GM18507 (cell line): ENCODE results near the gene ST7.

Experiments used
- DNase-seq: peaks from one replicate; pipeline ENCODE4 v3.0.0; 2011; ENCODE audit warnings: low read depth; ENCODE audit not compliant: insufficient read length; ENCODE audit errors: extremely low spot score
- FAIRE-seq: peaks from 2 replicates; lab custom pipeline; 2011; peaks lifted over from hg19 to GRCh38; lab: Jason Lieb, UNC

The ST7 gene

GRCh38 chr7:117134889-117135552 is 181.7 kb downstream of the ST7 start:
- DNase-seq = no peak

GRCh38 chr7:117135553-117135891 is 182.2 kb downstream of the ST7 start:
- DNase-seq = no peak
- FAIRE-seq = no peak

More at GRCh38 chr7:117134889-117135552, 181.7 kb downstream of the ST7 start:
- peak; percentile 75 for FAIRE-seq

GRCh38 chr7:117137868-117138267 is 184.6 kb downstream of the ST7 start:
- FAIRE-seq (no peak), DNase-seq (no peak)

GRCh38 chr7:117138495-117138894 is 185.2 kb downstream of the ST7 start:
- no peak for FAIRE-seq
- DNase-seq = no peak

GRCh38 chr7:117138981-117139380 is 185.7 kb downstream of the ST7 start:
- FAIRE-seq (no peak), DNase-seq (no peak)

GRCh38 chr7:117139397-117139984 is 186.2 kb downstream of the ST7 start:
- FAIRE-seq = no peak

GRCh38 chr7:117140921-117141320 is 187.6 kb downstream of the ST7 start:
- FAIRE-seq = no peak
- DNase-seq = no peak

More at GRCh38 chr7:117139397-117139984, 186.2 kb downstream of the ST7 start:
- DNase-seq = no peak

- DNase-seq (no peak), FAIRE-seq (no peak)
Observed at GRCh38 chr7:117143066-117143465, 189.8 kb downstream of the ST7 start.

GRCh38 chr7:117143580-117143979 is 190.3 kb downstream of the ST7 start:
- no peak for DNase-seq
- no peak for FAIRE-seq

GRCh38 chr7:117145333-117145732 is 192.0 kb downstream of the ST7 start:
- no peak for DNase-seq
- FAIRE-seq = no peak

GRCh38 chr7:117146059-117146458 is 192.8 kb downstream of the ST7 start:
- FAIRE-seq = no peak
- DNase-seq = no peak

- DNase-seq = no peak
- no peak for FAIRE-seq
Observed at GRCh38 chr7:117146511-117146910, 193.2 kb downstream of the ST7 start.

- DNase-seq (no peak), FAIRE-seq (no peak)
Observed at GRCh38 chr7:117148971-117149370, 195.7 kb downstream of the ST7 start.

GRCh38 chr7:117149692-117150091 is 196.4 kb downstream of the ST7 start:
- DNase-seq = no peak
- no peak for FAIRE-seq

GRCh38 chr7:117152213-117153007 is 199.1 kb downstream of the ST7 start:
- no peak for DNase-seq
- FAIRE-seq = no peak

- DNase-seq (no peak), FAIRE-seq (no peak)
Observed at GRCh38 chr7:117153016-117153545, 199.8 kb downstream of the ST7 start.

- no peak for DNase-seq
Observed at GRCh38 chr7:117154721-117155120, 201.4 kb downstream of the ST7 start.

GRCh38 chr7:117155694-117156093 is 202.4 kb downstream of the ST7 start:
- DNase-seq (no peak), FAIRE-seq (no peak)

More at GRCh38 chr7:117154721-117155120, 201.4 kb downstream of the ST7 start:
- FAIRE-seq = no peak

GRCh38 chr7:117157241-117158209 is 204.2 kb downstream of the ST7 start:
- FAIRE-seq = no peak
- DNase-seq = no peak
